A549 treated with CORT108297 at 1 μM for 4 hours (cell line): ENCODE data around the gene LMAN2L. TPM values are rescaled to one million over a fixed set of nuclear protein-coding genes. Genes with fewer than 3 reads are reported as not detected.

Source experiments
- total RNA-seq: library from RNA; stranded (reverse); fragments of 200-300 nt; extraction: Qiagen RNA extraction; gene quantifications from 5 replicates; pipeline ENCODE4 v1.2.3, GENCODE V29; 2022

LMAN2L gene
- total RNA-seq: 23.0 to 26.0 TPM (median 23.8 TPM) in 5 replicates

GRCh38 chr2:96739633-96740428, at the start of gene LMAN2L:
Gene LMAN2L, minus strand, starts transcription at chr2:96740064. Its CDS starts 24 bp downstream, at chr2:96740040.

GRCh38 chr2:96760036-96760985, 20.4 kb upstream of the LMAN2L start, which contains the start of gene CNNM4:
Gene CNNM4, plus strand, starts transcription at chr2:96760902. Its CDS starts 98 bp downstream, at chr2:96761000.

Other genes with a start within 250 kb of the LMAN2L start
- 0.96 to 2.2 TPM (median 1.4 TPM) in 5 replicates for gene NEURL3, start 234.7 kb downstream of the LMAN2L start, total RNA-seq
- 6.1 to 9.3 TPM (median 8.3 TPM) in 5 replicates for gene ARID5A, start 203.3 kb downstream of the LMAN2L start, total RNA-seq
- 28.4 to 33.8 TPM (median 29.9 TPM) in 5 replicates for gene KANSL3, start 101.8 kb downstream of the LMAN2L start, total RNA-seq
- 0.01 to 0.02 TPM (median 0.01 TPM) in 3 of 5 replicates, not detected in the others for gene FER1L5, start 97.3 kb downstream of the LMAN2L start, total RNA-seq
- gene CNNM4, start 20.8 kb upstream of the LMAN2L start, total RNA-seq: 12.3 to 16.9 TPM (median 15.4 TPM) in 5 replicates
- gene CNNM3, start 76.2 kb upstream of the LMAN2L start, total RNA-seq: 9.8 to 16.3 TPM (median 14.6 TPM) in 5 replicates
- 0.72 to 2.6 TPM (median 2.2 TPM) in 5 replicates for gene ANKRD23, start 104.0 kb upstream of the LMAN2L start, total RNA-seq
- gene ANKRD39, start 118.0 kb upstream of the LMAN2L start, total RNA-seq: 19.1 to 23.9 TPM (median 22.4 TPM) in 5 replicates
- gene SEMA4C, start 130.0 kb upstream of the LMAN2L start, total RNA-seq: 16.1 to 23.9 TPM (median 22.2 TPM) in 5 replicates
- not detected in 5 replicates for gene FAM178B, start 246.5 kb upstream of the LMAN2L start, total RNA-seq